GM23338 (cell line): ENCODE data around the gene FILIP1L.

Experiments
- CTCF ChIP-seq, 2 experiments: fragments of 200-600 bp in 1 of 2; sonication (generic) in 1 of 2; conservative IDR thresholded peaks; 2 replicates each; pipeline versions ENCODE4 v1.5.1 to v1.6.1; 2016 to 2017; ENCODE audit warnings: antibody characterized with exemption in 2 of 2, low read depth in 2 of 2, mild to moderate bottlenecking in 2 of 2, moderate library complexity in 1 of 2
- JUNB ChIP-seq: IDR thresholded peaks from one replicate; pipeline ENCODE4 v1.6.1; 2016; ENCODE audit warnings: antibody characterized with exemption; ENCODE audit not compliant: unreplicated experiment
- ZNF331 ChIP-seq: fragments of 250-450 bp; sonication (Bioruptor Pico); IDR thresholded peaks from 2 replicates; pipeline ENCODE4 v1.5.0; 2020; ENCODE audit warnings: low read depth, mild to moderate bottlenecking, moderate library complexity

GRCh38 chr3:99825004-99825640 is 289.2 kb downstream of the FILIP1L start:
- TF ChIP-seq CTCF (conservative IDR thresholded peaks at IDR 0.05; ENCODE audit: low read depth in 2 of 2) (no peak), JUNB (no peak), ZNF331 (CRISPR knock-in tag) (no peak)
